CD8-positive, alpha-beta memory T cell (primary cell): ENCODE results near the gene TMEM106A. TPM values are rescaled to one million over a fixed set of nuclear protein-coding genes. Genes with fewer than 3 reads are reported as not detected.

Experiments
- CTCF ChIA-PET: fragments of 350-600 bp; sonication (Branson Sonifier 250); formaldehyde crosslinking; loops from one replicate; lab custom pipeline; 2021; ENCODE audit warnings: antibody characterized with exemption; lab: Charles Lee
- POLR2A ChIA-PET: fragments of 350-600 bp; sonication (Branson Sonifier 250); formaldehyde crosslinking; loops from one replicate; lab custom pipeline; 2021; ENCODE audit warnings: antibody characterized with exemption; lab: Charles Lee
- DNase-seq, 5 donors: peaks; one replicate each; pipeline versions ENCODE4 v3.0.0 to v3.0.0-alpha.2; 2020 to 2022; ENCODE audit warnings: mixed read lengths in 1 of 5
- H3K27ac ChIP-seq: one replicate; pipeline ENCODE4 v1.7.0; 2013; ENCODE audit warnings: low read depth, mild to moderate bottlenecking, low read length, moderate library complexity
- H3K27me3 ChIP-seq: 2 replicates; pipeline ENCODE4 v1.7.0; 2013; ENCODE audit warnings: low read length, mild to moderate bottlenecking; ENCODE audit not compliant: insufficient read depth, poor library complexity, severe bottlenecking
- H3K36me3 ChIP-seq: 2 replicates; pipeline ENCODE4 v1.7.0; 2013; ENCODE audit warnings: mild to moderate bottlenecking, low read length, moderate library complexity; ENCODE audit not compliant: insufficient read depth
- H3K4me1 ChIP-seq: 2 replicates; pipeline ENCODE4 v1.7.0; 2013; ENCODE audit warnings: mild to moderate bottlenecking, low read length, moderate library complexity; ENCODE audit not compliant: insufficient read depth
- H3K4me3 ChIP-seq: 2 replicates; pipeline ENCODE4 v1.7.0; 2013; ENCODE audit warnings: mild to moderate bottlenecking, low read length
- H3K9me3 ChIP-seq: 2 replicates; pipeline ENCODE4 v1.7.0; 2013; ENCODE audit warnings: mild to moderate bottlenecking, low read length
- H3K27ac Mint-ChIP-seq, 8 donors: one replicate each; pipeline ENCODE4 v1.8.0; 2020 to 2021; ENCODE audit warnings: mixed read lengths in 8 of 8, mild to moderate bottlenecking in 6 of 8, inconsistent platforms in 3 of 8, moderate library complexity in 3 of 8
- H3K27me3 Mint-ChIP-seq, 2 donors: one replicate each; pipeline ENCODE4 v1.8.0; 2020 to 2021; ENCODE audit warnings: mixed read lengths in 2 of 2, mild to moderate bottlenecking in 1 of 2, moderate library complexity in 1 of 2
- H3K36me3 Mint-ChIP-seq, 3 donors: one replicate each; pipeline ENCODE4 v1.8.0; 2020 to 2021; ENCODE audit warnings: mixed read lengths in 3 of 3, inconsistent platforms in 1 of 3, mild to moderate bottlenecking in 1 of 3
- H3K4me1 Mint-ChIP-seq, 3 donors: one replicate each; pipeline ENCODE4 v1.8.0; 2020 to 2021; ENCODE audit warnings: mixed read lengths in 3 of 3, inconsistent platforms in 1 of 3, mild to moderate bottlenecking in 1 of 3
- H3K4me3 Mint-ChIP-seq, 7 donors: one replicate each; pipeline ENCODE4 v1.8.0; 2020 to 2021; ENCODE audit warnings: mixed read lengths in 7 of 7, mild to moderate bottlenecking in 6 of 7, moderate library complexity in 4 of 7, inconsistent platforms in 2 of 7
- H3K9me3 Mint-ChIP-seq, 5 donors: one replicate each; pipeline ENCODE4 v1.8.0; 2020 to 2022; ENCODE audit warnings: mixed read lengths in 5 of 5, mild to moderate bottlenecking in 3 of 5, moderate library complexity in 2 of 5, inconsistent platforms in 1 of 5
- polyA plus RNA-seq: library from polyadenylated mRNA; unstranded; fragments of 300-500 nt; fragmentation: Illumina TruSeq; gene quantifications from one replicate; pipeline ENCODE4 v1.2.3, GENCODE V29; 2021
- total RNA-seq, 2 experiments: library from RNA; stranded (reverse); gene quantifications; one replicate each; pipeline ENCODE4 v1.2.3, GENCODE V29; 2021

TMEM106A gene
- total and polyA plus RNA-seq, 3 experiments from 2014 or later = 5.3 to 10.2 (median 8.8) TPM

DNA sequence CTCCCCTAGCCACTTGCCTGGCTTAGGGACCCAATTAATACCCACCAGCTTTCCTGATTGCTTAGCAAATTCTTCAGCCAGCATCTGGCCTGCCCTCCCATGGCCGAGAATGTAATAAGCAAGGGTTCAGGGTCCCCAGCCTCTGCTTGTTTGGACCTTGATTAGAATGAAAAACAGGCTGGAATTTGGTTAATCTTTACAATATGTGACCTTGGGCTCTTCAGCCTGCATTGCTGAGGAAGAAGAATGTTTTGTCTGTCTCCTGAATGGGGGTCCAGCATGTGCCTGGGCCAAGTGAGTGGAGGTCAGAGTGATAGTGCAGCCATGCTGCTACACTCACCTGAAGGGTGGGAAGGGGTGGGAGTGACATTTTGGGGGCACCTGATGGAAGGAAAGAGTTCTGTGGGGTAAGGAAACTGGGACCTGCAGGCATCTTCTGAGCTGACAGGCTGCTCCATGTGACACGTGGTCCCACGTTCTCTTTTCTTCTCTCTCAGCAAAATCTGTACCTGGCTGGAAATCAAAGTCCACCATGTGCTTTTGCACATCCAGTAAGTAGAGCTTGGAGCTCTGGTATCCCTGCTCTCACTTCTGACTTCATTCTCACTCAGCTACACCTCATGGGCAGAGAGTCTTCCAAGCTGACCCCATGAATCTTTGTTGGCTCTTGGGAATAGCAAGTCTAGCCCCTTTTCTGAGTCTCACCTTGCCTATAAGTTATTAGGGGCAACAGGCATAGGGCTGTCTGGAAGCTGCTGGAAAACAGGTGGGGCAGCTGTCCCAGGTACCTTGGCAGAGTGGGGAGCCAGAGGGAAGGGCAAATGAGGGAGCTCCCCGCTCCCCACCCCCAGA is 5.3 kb downstream of the TMEM106A start:
- peaks cover 7% of the 10 kb centered on the region for H3K36me3 ChIP-seq
- Mint-ChIP-seq H3K27ac (peak overlapping the region in 2 of 8 donors; percentile 74 to 75), H3K4me3 (no peak overlapping the region), H3K36me3 (peaks cover 0 to 55% (median 8%) of the 10 kb centered on the region in 3 donors), H3K4me1 (peaks cover 26 to 34% (median 32%) of the 10 kb centered on the region in 3 donors), H3K9me3 (no peaks in the 10 kb centered on the region), H3K27me3 (no peaks in the 10 kb centered on the region)
- no peaks in the 10 kb centered on the region for H3K27me3 ChIP-seq
- H3K27ac ChIP-seq = no peak overlapping the region
- ChIA-PET POLR2A (no interaction called here), CTCF (interaction anchor here (1.1 kb wide), 1 partner anchor 18 kb away, joined by 6 read pairs; no protein-coding TSS in a partner anchor)
- H3K4me1 ChIP-seq = peaks cover 23% of the 10 kb centered on the region
- DNase-seq = no peak
- no peaks in the 10 kb centered on the region for H3K9me3 ChIP-seq
- no peak overlapping the region for H3K4me3 ChIP-seq

DNA sequence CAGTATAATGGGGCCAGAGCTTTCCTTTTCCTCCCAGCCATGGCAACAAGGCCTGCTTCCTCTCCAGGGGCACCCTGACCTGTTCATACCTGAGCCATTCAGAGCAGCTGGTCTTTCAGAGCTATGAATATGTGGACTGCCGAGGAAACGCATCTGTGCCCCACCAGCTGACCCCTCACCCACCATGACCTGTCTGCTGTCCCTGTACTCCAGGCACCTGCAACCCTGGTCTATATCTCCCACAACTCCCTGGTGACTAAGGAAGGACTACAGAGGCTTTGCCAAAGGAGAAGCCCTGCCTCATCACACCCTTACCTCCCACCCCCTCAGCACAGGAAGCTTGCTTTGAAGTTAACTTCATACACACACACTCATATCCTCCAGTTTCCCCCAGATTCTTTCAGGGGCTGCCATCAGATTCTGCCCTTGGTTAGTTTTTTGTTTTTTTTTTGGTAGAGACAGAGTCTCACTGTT is 6.0 kb downstream of the TMEM106A start:
- H3K27me3 Mint-ChIP-seq = no peaks in the 10 kb centered on the region
- Histone ChIP-seq H3K36me3 (peaks cover 7% of the 10 kb centered on the region), H3K4me1 (peaks cover 16% of the 10 kb centered on the region), H3K27ac (no peak overlapping the region), H3K27me3 (no peaks in the 10 kb centered on the region), H3K4me3 (no peak overlapping the region), H3K9me3 (no peaks in the 10 kb centered on the region)
- H3K4me3 Mint-ChIP-seq = peak overlapping the region in 1 of 7 donors; percentile 18
- ChIA-PET CTCF (interaction anchor here (1.1 kb wide), 1 partner anchor 19 kb away, joined by 6 read pairs; no protein-coding TSS in a partner anchor), POLR2A (no interaction called here)
- peak in 1 of 5 donors; percentile 28 for DNase-seq
- peaks cover 20 to 27% (median 25%) of the 10 kb centered on the region in 3 donors for H3K4me1 Mint-ChIP-seq
- H3K36me3 Mint-ChIP-seq = peaks cover 0 to 52% (median 8%) of the 10 kb centered on the region in 3 donors
- peak overlapping the region in 5 of 8 donors; percentile 47 to 70 (median 64) for H3K27ac Mint-ChIP-seq
- H3K9me3 Mint-ChIP-seq = no peaks in the 10 kb centered on the region

DNA sequence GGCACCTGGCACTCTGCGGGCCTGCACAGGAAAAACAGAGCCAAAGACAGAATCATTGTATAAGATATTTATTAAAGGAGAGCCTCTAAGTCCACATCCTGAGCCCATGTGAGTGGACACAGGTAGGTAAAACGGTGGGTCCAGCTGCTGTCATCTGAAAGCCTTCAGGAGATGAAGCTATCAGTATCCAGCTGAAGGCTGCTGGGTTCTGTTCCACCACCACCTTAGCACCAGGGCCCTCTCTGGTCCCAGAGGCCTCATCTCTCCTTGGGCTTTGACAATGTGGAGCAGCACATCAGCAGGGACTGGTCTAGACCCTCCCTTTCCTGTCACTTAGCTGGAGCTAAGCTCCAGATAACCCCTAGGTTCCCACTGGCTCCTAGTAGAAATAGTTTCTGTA is 7.3 kb downstream of the TMEM106A start:
- peaks cover 11 to 15% (median 12%) of the 10 kb centered on the region in 3 donors for H3K4me1 Mint-ChIP-seq
- H3K4me1 ChIP-seq = peaks cover 10% of the 10 kb centered on the region
- POLR2A ChIA-PET = no interaction called here
- H3K9me3 ChIP-seq = no peaks in the 10 kb centered on the region
- no peaks in the 10 kb centered on the region for H3K27me3 ChIP-seq
- peaks cover 7% of the 10 kb centered on the region for H3K36me3 ChIP-seq
- H3K9me3 Mint-ChIP-seq = no peaks in the 10 kb centered on the region
- no peak overlapping the region for H3K4me3 Mint-ChIP-seq
- no peaks in the 10 kb centered on the region for H3K27me3 Mint-ChIP-seq
- CTCF ChIA-PET = no interaction called here
- H3K4me3 ChIP-seq = no peak overlapping the region
- peaks cover 0 to 50% (median 6%) of the 10 kb centered on the region in 3 donors for H3K36me3 Mint-ChIP-seq
- no peak overlapping the region for H3K27ac ChIP-seq
- peak overlapping the region in 2 of 8 donors; percentile 38 to 69 for H3K27ac Mint-ChIP-seq
- DNase-seq = no peak

DNA sequence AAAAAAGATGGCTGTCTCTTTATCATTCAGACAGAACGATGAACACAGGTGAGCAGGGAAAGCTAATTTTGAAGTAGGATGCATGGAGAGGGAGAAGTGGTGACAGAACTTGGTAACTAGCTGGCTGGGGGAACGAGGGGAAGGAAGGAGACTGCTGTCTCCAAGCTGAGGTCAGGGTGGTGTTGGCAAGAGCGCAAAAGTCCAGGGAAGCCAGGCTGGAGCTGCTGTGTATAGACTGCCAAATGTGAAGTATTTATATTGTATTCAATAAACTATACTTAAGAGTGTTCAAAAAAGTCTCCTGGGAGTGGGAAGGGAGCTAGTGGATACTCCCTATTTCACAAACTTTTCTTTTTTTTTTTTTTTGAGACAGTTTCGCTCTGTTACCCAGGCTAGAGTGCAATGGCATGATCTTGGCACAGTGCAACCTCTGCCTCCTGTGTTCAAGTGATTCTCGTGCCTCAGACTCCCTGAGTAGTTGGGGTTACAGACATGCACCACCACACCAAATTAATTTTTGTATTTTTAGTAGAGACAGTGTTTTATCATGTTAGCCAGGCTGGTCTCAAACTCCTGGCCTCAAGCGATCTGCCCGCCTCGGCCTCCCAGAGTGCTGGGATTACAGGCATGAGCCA is 8.2 kb downstream of the TMEM106A start:
- H3K9me3 Mint-ChIP-seq = no peaks in the 10 kb centered on the region
- H3K9me3 ChIP-seq = no peaks in the 10 kb centered on the region
- peaks cover 10% of the 10 kb centered on the region for H3K4me1 ChIP-seq
- CTCF ChIA-PET = no interaction called here
- DNase-seq = no peak
- POLR2A ChIA-PET = no interaction called here
- H3K4me3 ChIP-seq = no peak overlapping the region
- peak overlapping the region in 2 of 8 donors; percentile 1 to 71 for H3K27ac Mint-ChIP-seq
- peaks cover 7% of the 10 kb centered on the region for H3K36me3 ChIP-seq
- peaks cover 0 to 52% (median 6%) of the 10 kb centered on the region in 3 donors for H3K36me3 Mint-ChIP-seq
- no peaks in the 10 kb centered on the region for H3K27me3 ChIP-seq
- no peaks in the 10 kb centered on the region for H3K27me3 Mint-ChIP-seq
- no peak overlapping the region for H3K27ac ChIP-seq
- no peak overlapping the region for H3K4me3 Mint-ChIP-seq
- H3K4me1 Mint-ChIP-seq = peaks cover 13 to 20% (median 14%) of the 10 kb centered on the region in 3 donors

DNA sequence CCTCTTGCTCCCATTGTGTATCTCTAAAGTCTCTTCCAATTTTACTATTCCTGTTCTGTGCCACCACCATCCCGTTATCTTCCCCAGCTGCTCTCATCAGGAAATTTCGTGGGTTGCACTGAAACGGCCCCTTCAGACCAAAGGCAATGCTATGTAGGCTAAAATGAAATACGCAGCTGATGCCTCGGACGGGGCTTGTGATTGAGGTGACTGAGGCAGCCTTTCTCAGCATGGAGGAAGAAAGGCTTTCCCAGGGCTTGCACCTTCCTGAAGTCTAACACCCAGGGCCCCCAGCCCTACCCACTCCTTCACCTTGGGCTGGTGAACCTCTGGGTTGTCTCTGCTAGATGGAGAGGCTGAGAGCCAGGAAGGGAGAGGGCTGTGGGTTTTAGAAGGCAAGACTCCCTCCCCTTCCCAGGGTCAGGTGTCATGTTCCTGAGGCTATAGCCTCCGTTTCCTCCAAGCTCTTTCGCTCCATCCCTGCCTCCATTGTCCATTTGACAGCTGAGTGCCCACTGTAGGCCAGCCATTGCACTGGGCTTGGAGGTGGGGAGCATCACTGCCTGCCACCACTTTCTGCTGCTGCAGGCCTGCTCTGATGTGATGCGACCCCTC is 8.9 kb downstream of the TMEM106A start:
- no peak overlapping the region for H3K4me3 Mint-ChIP-seq
- CTCF ChIA-PET = no interaction called here
- peaks cover 4% of the 10 kb centered on the region for H3K36me3 ChIP-seq
- H3K4me1 Mint-ChIP-seq = peaks cover 13 to 16% (median 14%) of the 10 kb centered on the region in 3 donors
- H3K27ac ChIP-seq = no peak overlapping the region
- H3K27me3 ChIP-seq = no peaks in the 10 kb centered on the region
- H3K27ac Mint-ChIP-seq = peak overlapping the region in 1 of 8 donors; percentile 1
- H3K9me3 Mint-ChIP-seq = no peaks in the 10 kb centered on the region
- no peaks in the 10 kb centered on the region for H3K27me3 Mint-ChIP-seq
- H3K4me3 ChIP-seq = no peak overlapping the region
- POLR2A ChIA-PET = interaction anchor here (1.5 kb wide), 1 partner anchor 95 kb away, joined by 3 read pairs; no protein-coding TSS in a partner anchor
- DNase-seq = no peak
- peaks cover 10% of the 10 kb centered on the region for H3K4me1 ChIP-seq
- peaks cover 0 to 48% (median 6%) of the 10 kb centered on the region in 3 donors for H3K36me3 Mint-ChIP-seq
- H3K9me3 ChIP-seq = no peaks in the 10 kb centered on the region

DNA sequence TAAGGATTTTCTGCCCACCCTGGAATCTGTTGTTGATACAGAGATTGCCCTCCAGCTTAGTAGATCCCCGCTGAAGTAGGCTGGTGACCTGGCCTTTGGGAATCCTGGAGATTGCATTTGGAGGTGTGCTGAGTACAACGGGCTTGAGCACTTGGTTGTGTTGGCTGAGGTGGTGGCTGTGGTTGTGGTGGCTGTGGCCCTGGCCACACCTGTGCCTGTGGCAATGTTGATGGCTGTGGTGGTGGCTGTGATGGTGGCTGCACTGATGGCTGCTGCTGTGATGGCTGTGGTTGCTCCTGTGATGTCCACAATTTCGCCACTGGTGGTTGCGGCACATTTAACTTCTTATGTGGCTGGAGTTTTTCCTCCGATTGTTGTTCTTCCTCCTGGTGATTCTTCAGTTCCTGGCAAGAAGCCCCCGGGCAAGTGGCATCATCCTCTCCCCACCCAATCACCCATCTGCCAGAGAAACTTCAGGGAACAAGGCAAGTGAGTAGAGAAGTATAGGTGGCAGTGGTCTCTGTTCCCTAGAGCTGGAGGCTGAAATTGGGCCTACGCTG is 12.6 kb downstream of the TMEM106A start:
- CTCF ChIA-PET = no interaction called here
- Histone ChIP-seq H3K27me3 (no peaks in the 10 kb centered on the region), H3K4me3 (no peak overlapping the region), H3K9me3 (no peaks in the 10 kb centered on the region), H3K27ac (no peak overlapping the region), H3K4me1 (no peaks in the 10 kb centered on the region), H3K36me3 (no peaks in the 10 kb centered on the region)
- Mint-ChIP-seq H3K27me3 (no peaks in the 10 kb centered on the region), H3K4me3 (no peak overlapping the region), H3K4me1 (peaks cover 4 to 5% (median 5%) of the 10 kb centered on the region in 3 donors), H3K27ac (peak overlapping the region in 2 of 8 donors; percentile 72 to 77), H3K9me3 (no peaks in the 10 kb centered on the region), H3K36me3 (peaks cover 0 to 19% (median 2%) of the 10 kb centered on the region in 3 donors)
- DNase-seq = no peak
- POLR2A ChIA-PET = no interaction called here

DNA sequence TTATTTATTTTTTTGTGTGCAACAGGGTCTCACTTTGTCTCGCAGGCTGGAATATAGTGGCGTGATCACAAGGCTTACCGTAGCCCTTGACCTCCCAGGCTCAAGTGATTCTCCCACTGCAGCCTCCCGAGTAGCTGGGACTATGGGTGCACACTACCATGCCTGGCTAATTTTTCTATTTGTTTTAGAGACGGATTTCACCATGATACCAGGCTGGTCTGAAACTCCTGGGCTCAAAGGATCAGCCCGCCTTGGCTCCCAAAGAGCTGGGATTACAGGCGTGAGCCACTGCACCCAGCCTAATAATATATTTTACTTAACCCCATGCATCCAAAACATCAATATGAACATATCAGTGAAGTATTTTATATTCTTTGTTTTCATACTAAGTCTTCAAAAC is 14.7 kb downstream of the TMEM106A start:
- H3K27ac ChIP-seq = no peak overlapping the region
- H3K36me3 ChIP-seq = no peaks in the 10 kb centered on the region
- H3K4me3 Mint-ChIP-seq = no peak overlapping the region
- H3K27ac Mint-ChIP-seq = peak overlapping the region in 1 of 8 donors; percentile 54
- no peak for DNase-seq
- H3K27me3 ChIP-seq = no peaks in the 10 kb centered on the region
- no peaks in the 10 kb centered on the region for H3K9me3 Mint-ChIP-seq
- H3K36me3 Mint-ChIP-seq = peaks cover 0 to 13% (median 0%) of the 10 kb centered on the region in 3 donors
- no peaks in the 10 kb centered on the region for H3K27me3 Mint-ChIP-seq
- H3K9me3 ChIP-seq = no peaks in the 10 kb centered on the region
- CTCF ChIA-PET = interaction anchor here (0.7 kb wide), 1 partner anchor 85 kb away, joined by 3 read pairs; no protein-coding TSS in a partner anchor
- H3K4me3 ChIP-seq = no peak overlapping the region
- POLR2A ChIA-PET = interaction anchor here (0.6 kb wide), 1 partner anchor 573 kb away, joined by 9 read pairs; no protein-coding TSS in a partner anchor
- peaks cover 4 to 5% (median 4%) of the 10 kb centered on the region in 3 donors for H3K4me1 Mint-ChIP-seq
- no peaks in the 10 kb centered on the region for H3K4me1 ChIP-seq
